Non-pigmented ciliary epithelial cell (primary cell): ENCODE results near the gene WWOX.

Experiments used
- DNase-seq: peaks from one replicate; pipeline ENCODE4 v3.0.0-alpha.2; 2010; ENCODE audit warnings: low read depth

WWOX gene

DNA sequence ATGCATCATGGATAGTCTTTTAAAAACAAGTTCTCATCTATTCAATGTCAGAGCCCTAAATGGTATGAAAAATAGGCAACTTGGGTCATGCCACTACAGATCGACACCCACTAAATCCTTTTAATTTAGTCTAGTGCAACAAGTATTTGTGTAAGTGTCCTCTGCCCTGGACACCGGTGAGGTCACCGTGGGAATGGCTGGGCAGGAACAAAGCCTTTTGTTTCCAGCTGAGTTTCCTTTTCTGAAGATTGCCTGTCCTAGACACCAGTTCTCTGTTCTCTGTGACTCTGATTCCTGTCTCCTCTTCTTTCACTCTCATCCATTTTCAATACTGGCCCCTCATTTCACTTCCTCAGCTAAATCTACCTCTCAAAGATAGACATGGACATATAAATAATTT, 1054.6 kb downstream of the WWOX start:
- DNase-seq = no peak

DNA sequence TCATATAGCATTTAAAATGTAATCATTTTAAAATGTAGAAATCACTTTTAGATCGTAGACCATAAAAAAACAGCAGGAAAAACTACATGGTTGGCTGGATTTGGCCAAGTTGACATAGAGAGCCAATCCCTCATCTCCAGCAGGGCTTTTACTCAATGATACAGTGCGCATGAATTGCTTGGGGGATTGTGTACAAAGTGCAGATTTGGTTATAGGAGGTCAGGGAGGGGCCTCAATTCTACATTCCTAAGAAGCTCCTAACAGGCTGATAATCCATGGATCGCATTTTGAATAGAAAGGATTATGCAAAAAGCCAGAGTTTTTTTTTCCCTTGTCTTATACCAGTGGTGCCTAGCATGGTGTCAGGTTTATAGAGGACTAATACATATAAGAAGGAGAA, 1056.0 kb downstream of the WWOX start:
- DNase-seq = no peak

DNA sequence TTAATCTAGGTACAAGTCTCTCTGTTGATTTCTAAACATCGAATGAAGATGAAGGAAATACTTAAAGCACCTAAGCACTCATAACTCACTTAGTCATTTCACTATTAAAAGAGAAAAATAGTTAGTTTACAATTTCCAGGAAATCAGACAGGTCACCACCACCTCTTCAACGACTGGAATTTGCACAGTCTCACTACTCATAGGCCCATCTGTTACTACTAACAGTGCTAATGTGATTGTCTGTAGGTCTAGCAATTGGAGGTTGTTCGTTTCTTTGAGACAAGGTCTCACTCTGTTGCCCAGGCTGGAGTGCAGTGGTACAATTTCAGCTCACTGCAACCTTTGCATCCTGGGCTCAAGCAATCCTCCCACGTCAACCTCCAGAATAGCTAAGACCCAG, 1056.5 kb downstream of the WWOX start:
- no peak for DNase-seq

- no peak for DNase-seq
Measured at GRCh38 chr16:79156761-79157160, 1057.3 kb downstream of the WWOX start.

GRCh38 chr16:79158337-79158736, 1058.9 kb downstream of the WWOX start:
- DNase-seq = no peak

GRCh38 chr16:79159261-79160049, 1060.0 kb downstream of the WWOX start:
- DNase-seq = no peak

DNA sequence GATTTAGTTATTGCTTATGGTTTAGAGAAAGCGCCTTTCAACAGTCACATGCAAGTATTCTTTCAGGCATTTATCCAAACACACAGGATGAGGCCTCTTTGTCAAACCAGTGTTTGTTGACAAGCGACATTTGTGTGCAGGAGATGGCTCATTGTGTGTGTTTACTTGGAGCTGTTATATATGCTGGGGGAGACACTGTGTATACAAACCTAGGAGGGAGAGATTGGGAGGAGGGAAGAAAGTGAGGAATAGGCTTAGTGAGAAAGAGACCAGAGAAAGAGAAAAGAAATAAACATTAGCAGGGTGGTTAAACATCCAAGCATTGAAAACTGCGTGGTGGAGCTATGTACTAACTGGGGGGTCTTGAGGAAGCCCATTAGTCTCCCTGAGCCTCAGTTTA, 1063.5 kb downstream of the WWOX start:
- DNase-seq = no peak

DNA sequence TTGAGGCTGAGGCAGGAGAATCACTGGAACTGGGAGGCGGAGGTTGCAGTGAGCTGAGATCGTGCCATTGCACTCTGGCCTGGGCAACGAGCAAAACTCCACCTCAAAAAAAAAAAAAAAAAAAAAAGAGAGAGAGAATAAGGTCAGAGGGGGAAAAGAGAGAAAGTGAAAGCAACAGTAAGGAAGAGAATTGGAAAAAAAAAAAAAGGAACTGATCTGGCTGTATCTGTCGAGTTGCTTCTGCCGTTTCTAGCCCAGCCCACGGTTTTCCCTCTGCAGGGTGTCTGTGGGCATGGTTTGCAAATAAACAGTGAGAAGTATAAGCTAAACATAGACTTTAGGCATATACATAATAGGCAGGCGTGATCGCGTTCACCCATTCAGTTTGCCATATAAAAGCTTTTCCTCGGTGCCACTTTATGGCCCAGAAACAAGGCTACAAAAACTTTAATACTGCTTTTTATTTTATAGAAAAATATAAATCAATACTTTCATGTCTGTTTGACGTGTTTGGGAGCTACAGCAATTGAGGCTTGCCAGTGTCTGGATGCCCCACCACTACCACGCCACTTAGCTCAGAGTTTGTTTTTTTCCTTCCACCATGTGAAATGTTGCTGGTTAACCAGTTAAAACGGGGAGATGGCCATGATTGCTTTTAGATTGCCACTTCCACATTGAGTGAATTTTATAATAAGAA, 1064.4 kb downstream of the WWOX start:
- DNase-seq = no peak

- DNase-seq = no peak
Measured at GRCh38 chr16:79164388-79164995, 1065.0 kb downstream of the WWOX start.

GRCh38 chr16:79165079-79165478, 1065.6 kb downstream of the WWOX start:
- DNase-seq = no peak

- no peak for DNase-seq
Measured at GRCh38 chr16:79165506-79165905, 1066.1 kb downstream of the WWOX start.

- no peak for DNase-seq
Measured at GRCh38 chr16:79167893-79168292, 1068.4 kb downstream of the WWOX start.

- no peak for DNase-seq
Measured at GRCh38 chr16:79168321-79168720, 1068.9 kb downstream of the WWOX start.

DNA sequence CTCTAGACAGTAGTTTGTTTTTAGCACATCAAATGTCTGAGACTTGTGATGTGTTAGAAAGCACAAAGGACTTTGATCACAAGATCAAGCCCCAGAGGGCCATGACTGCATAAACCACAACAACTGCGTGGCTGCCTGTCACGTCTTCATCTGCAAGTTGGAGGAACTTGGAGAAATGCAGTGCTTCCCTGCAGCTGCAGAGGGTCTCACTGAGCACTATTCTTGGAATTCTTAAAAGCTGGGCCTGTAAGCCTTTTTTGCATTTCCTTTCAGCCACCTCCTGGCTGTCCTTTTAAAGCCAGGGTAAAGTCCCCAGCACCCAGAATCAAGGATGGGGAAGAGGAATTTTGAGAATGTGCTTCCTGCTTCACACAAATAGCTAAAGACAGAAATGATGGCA, 1069.8 kb downstream of the WWOX start:
- no peak for DNase-seq

DNA sequence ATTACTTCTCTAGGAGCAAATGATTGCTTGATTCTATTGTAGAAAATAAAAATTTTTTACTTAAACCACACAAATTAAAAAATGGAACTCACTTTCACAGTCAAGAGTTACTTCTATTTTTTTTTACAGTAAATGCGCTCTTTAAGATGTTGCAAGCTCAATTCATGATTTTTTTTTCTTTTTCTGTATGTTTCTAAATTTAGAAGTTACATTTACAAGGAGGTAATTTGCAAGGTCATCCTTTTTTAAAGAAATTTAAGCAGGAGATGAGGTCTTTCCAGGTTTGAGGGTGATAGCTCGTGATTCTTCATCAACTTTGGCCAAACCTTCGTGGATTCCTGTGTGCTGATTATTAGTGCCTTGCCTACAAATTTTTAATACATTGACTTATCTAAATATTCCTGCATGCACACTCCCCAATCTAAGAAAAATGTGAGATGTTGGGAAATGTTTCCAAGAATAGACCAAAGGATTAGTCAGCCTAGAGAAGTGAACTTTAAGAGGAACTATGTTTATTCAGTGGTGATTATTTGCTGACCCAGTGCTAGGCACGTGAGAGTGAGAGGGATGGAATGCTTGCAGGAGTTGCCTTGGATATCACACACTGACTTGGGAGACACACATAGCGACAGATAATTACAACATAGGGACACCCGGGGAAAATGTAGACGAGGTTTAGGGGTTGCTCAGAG, 1071.2 kb downstream of the WWOX start:
- DNase-seq = no peak

- DNase-seq = no peak
Measured at GRCh38 chr16:79171504-79171903, 1072.0 kb downstream of the WWOX start.

- no peak for DNase-seq
Measured at GRCh38 chr16:79171931-79172705, 1072.7 kb downstream of the WWOX start.

GRCh38 chr16:79172976-79173500, 1073.6 kb downstream of the WWOX start:
- no peak for DNase-seq

DNA sequence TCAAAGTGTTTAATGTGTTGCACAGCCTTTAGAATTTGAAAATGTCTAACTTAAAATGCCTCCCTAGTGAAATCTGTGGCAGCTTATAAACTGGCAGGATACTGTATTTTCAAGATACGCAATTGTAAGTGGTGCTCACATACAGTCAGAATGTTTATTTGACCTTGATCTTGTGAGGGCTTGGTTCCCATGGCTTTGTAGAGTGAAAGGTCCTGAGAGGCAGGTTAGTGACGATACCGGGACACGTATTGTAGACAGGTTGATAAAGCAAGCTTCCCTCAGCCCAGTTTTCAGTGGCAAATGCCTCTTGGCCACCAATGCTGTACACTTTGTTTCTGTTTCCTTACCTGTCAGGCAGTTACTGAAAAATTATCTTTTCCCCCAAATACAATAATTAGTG, 1074.5 kb downstream of the WWOX start:
- DNase-seq = no peak

GRCh38 chr16:79175286-79176057, 1076.0 kb downstream of the WWOX start:
- DNase-seq = no peak

- DNase-seq = no peak
Measured at GRCh38 chr16:79177018-79177417, 1077.6 kb downstream of the WWOX start.
